Calu3 (cell line): Measurements from ENCODE around the gene CHTF8. TPM values are rescaled to one million over a fixed set of nuclear protein-coding genes. Genes with fewer than 3 reads are reported as not detected.

Experiments used
- BruUV-seq: library from RNA; stranded (reverse); fragments of 400-500 nt; replicated peaks from 2 replicates; lab custom pipeline; 2021; lab: Mats Ljungman, UMichigan
- CTCF ChIA-PET: fragments of 300-600 bp; sonication (Branson Sonifier 250); formaldehyde crosslinking; loops from one replicate; lab custom pipeline; 2022; ENCODE audit warnings: antibody characterized with exemption; lab: Charles Lee
- DNase-seq: peaks from one replicate; pipeline ENCODE4 v3.0.0; 2022
- H3K27ac Mint-ChIP-seq: one replicate; pipeline ENCODE4 v1.8.0; 2022; ENCODE audit warnings: mixed read lengths; ENCODE audit not compliant: unreplicated experiment
- H3K27me3 Mint-ChIP-seq: one replicate; pipeline ENCODE4 v1.8.0; 2022; ENCODE audit warnings: mixed read lengths; ENCODE audit not compliant: unreplicated experiment
- H3K36me3 Mint-ChIP-seq: one replicate; pipeline ENCODE4 v1.8.0; 2022; ENCODE audit warnings: mild to moderate bottlenecking, moderate library complexity, mixed read lengths; ENCODE audit not compliant: insufficient read depth, unreplicated experiment
- H3K4me1 Mint-ChIP-seq: one replicate; pipeline ENCODE4 v1.8.0; 2022; ENCODE audit warnings: mild to moderate bottlenecking, low read depth, mixed read lengths; ENCODE audit not compliant: unreplicated experiment
- H3K4me3 Mint-ChIP-seq: one replicate; pipeline ENCODE4 v1.8.0; 2022; ENCODE audit warnings: mild to moderate bottlenecking, low read depth, moderate library complexity, mixed read lengths; ENCODE audit not compliant: unreplicated experiment
- H3K9me3 Mint-ChIP-seq: one replicate; pipeline ENCODE4 v1.8.0; 2022; ENCODE audit warnings: low read depth, mixed read lengths; ENCODE audit not compliant: unreplicated experiment
- intact Hi-C: fragments of 100-400 bp; cut with micrococcal nuclease; formaldehyde crosslinking; loops from one replicate; pipeline ENCODE4 v1.10.0; 2022; ENCODE audit not compliant: unreplicated experiment
- total RNA-seq: library from RNA; stranded (reverse); gene quantifications from 2 replicates; pipeline ENCODE4 v1.2.3, GENCODE V29; 2022
- TF ChIP-seq, protein P1 (sequence below): fragments of 200-600 bp; IDR thresholded peaks from one replicate; pipeline ENCODE4 v1.8.0; 2022; ENCODE audit warnings: antibody characterized with exemption; ENCODE audit not compliant: unreplicated experiment

CHTF8 gene
- total RNA-seq, 1 experiment from 2014 or later = 146 TPM

GRCh38 chr16:69166946-69167930 is 34.9 kb upstream of the CHTF8 start:
- H3K36me3 Mint-ChIP-seq = peaks cover 56% of the 10 kb centered on the region
- BruUV-seq = no TSS peak
- no peak overlapping the region for H3K4me3 Mint-ChIP-seq
- CTCF ChIA-PET = interaction anchor here (0.6 kb wide), 1 partner anchor 159 kb away, joined by 3 read pairs; no protein-coding TSS in a partner anchor
- DNase-seq = no peak
- H3K4me1 Mint-ChIP-seq = no peaks in the 10 kb centered on the region
- TF ChIP-seq, protein P1, sequence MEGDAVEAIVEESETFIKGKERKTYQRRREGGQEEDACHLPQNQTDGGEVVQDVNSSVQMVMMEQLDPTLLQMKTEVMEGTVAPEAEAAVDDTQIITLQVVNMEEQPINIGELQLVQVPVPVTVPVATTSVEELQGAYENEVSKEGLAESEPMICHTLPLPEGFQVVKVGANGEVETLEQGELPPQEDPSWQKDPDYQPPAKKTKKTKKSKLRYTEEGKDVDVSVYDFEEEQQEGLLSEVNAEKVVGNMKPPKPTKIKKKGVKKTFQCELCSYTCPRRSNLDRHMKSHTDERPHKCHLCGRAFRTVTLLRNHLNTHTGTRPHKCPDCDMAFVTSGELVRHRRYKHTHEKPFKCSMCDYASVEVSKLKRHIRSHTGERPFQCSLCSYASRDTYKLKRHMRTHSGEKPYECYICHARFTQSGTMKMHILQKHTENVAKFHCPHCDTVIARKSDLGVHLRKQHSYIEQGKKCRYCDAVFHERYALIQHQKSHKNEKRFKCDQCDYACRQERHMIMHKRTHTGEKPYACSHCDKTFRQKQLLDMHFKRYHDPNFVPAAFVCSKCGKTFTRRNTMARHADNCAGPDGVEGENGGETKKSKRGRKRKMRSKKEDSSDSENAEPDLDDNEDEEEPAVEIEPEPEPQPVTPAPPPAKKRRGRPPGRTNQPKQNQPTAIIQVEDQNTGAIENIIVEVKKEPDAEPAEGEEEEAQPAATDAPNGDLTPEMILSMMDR = no peak
- no peaks in the 10 kb centered on the region for H3K27me3 Mint-ChIP-seq
- no peak overlapping the region for H3K27ac Mint-ChIP-seq
- intact Hi-C loops = no loop called here
- H3K9me3 Mint-ChIP-seq = no peaks in the 10 kb centered on the region

DNA sequence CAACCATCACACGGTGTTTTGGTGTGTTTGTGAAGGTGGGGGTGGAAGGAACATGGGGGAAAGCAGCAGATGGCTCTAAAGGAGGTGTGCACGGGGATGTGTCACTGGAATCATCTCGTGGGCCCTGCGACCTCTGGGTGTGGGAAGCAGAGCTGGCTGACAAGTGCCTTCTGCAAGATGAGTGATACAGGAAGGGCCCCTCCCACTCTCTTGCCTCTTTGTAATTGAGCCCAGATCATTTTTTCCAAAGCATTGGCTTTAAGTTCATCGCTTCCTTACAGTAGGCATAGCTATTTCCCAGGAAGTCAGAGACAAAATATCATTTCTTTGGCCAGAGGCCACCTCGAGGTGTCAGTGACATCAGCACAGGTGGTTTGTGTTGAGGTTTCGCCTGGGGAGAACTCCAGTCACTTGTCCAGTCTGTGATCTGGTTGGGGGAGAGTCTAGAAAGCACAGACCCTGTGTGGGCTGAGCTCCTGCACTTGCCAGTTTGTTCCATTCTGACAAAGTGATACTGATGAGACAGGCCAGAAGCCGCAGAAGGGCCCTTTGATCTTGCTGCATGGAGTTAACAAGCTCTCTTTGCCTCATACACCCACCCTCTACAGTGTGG is 33.9 kb upstream of the CHTF8 start:
- Mint-ChIP-seq H3K36me3 (peaks cover 63% of the 10 kb centered on the region), H3K4me1 (no peaks in the 10 kb centered on the region), H3K27me3 (no peaks in the 10 kb centered on the region), H3K27ac (peak overlapping the region; percentile 20), H3K9me3 (no peaks in the 10 kb centered on the region), H3K4me3 (no peak overlapping the region)
- CTCF ChIA-PET = no interaction called here
- no peak for DNase-seq
- BruUV-seq = no TSS peak
- TF ChIP-seq, protein P1 = no peak
- intact Hi-C loops = no loop called here

DNA sequence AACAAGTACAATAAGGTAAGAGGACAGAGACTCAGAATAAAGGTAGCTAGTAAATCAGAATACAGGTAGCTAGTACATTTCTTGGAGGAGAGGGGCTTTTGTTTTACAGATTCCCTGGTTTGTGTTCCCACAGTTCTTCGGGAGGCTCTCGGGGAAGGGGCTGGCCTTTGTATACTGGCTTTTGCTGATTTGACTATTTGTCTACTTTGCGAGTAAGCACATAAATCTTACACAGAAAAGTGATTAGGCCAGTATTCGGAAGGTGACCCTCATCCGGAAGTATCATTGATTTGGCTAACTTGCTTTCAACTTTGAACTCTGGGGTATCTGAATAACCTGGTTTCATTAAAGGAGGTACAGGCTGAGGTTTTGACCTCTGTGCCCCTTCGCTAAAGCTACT is 33.2 kb upstream of the CHTF8 start:
- no TSS peak for BruUV-seq
- TF ChIP-seq, protein P1 = no peak
- H3K9me3 Mint-ChIP-seq = no peaks in the 10 kb centered on the region
- H3K4me1 Mint-ChIP-seq = no peaks in the 10 kb centered on the region
- H3K27me3 Mint-ChIP-seq = no peaks in the 10 kb centered on the region
- H3K27ac Mint-ChIP-seq = peak overlapping the region; percentile 20
- CTCF ChIA-PET = no interaction called here
- H3K4me3 Mint-ChIP-seq = no peak overlapping the region
- no peak for DNase-seq
- intact Hi-C loops = no loop called here
- H3K36me3 Mint-ChIP-seq = peaks cover 65% of the 10 kb centered on the region

- CTCF ChIA-PET = interaction anchor here (2.0 kb wide), 1 partner anchor 10 kb away, joined by 5 read pairs; no protein-coding TSS in a partner anchor
- no TSS peak for BruUV-seq
- TF ChIP-seq, protein P1 = no peak
- peaks cover 86% of the 10 kb centered on the region for H3K36me3 Mint-ChIP-seq
- no peak for DNase-seq
- intact Hi-C loops = no loop called here
- H3K4me1 Mint-ChIP-seq = no peaks in the 10 kb centered on the region
- no peak overlapping the region for H3K27ac Mint-ChIP-seq
- H3K4me3 Mint-ChIP-seq = no peak overlapping the region
- H3K27me3 Mint-ChIP-seq = no peaks in the 10 kb centered on the region
- no peaks in the 10 kb centered on the region for H3K9me3 Mint-ChIP-seq
These were observed 27.8 kb upstream of the CHTF8 start for GRCh38 chr16:69160192-69160591.
